Measurements from ENCODE around the gene UTP20.

Gene UTP20

GRCh38 chr12:101280006-101280505, at the start of gene UTP20:
Gene UTP20 (plus strand): TSS chr12:101280105. CDS start chr12:101280283, 178 bp downstream.
- DNase-seq, result peak; percentile 93

DNA sequence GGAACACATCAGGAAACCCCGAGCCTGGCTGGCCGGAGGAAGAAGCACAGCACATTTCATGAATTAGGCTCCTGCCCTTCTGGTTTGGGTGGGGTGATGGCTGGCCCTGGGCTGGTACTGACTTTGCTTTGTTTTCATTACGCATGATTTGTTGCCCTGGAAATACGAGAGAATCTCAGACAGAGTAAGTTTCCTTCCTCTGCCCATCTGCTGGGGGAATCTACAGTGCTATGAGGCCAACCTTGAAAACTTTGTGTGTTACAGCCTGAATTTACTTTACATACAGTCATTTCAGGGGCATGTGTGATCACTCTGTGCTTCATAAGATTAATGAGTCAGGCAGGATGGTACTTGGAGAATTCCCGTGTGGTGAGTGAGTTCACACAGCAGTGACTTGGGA, 49.4 kb upstream of the UTP20 start:
- DNase-seq, result no peak

- no peak for DNase-seq
Observed at GRCh38 chr12:101231636-101232035, 48.3 kb upstream of the UTP20 start.

DNA sequence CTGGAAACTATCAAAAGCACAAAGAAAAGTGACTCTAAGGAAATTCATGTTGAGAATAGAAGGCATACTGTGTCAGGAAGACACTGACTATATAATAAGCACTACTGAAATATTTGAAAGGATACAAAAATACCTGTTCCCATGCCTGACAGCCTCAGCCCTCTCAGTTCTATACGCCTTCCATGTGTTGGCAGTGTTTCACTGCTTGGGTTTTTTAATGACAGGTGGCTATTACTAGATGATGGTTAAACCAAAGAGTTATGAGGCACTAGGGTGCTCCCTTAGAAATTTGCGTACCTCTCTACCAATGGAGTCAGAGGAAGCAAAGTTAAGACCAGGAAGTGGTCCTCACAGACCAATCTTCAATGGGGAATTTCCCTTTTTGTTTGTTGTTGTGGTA, 44.2 kb upstream of the UTP20 start:
- no peak for DNase-seq

DNA sequence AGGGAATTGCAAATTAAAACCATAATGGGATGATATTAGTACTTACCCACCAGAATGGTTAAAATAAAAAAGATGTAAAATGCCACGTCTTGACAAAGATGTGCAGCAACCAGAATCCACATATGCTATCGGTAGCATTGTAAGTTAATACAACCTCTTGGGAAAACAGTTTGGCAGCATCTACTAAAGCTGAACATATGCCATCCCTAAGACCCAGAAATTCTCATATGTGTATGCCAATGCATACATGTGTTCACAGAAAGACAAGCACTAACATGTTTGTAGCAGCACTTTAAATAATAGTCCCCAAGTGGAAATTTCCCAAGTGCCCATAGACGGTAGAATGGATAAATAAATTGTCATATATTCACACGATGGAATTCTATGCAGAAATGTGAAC, 41.6 kb upstream of the UTP20 start:
- DNase-seq, result no peak

DNA sequence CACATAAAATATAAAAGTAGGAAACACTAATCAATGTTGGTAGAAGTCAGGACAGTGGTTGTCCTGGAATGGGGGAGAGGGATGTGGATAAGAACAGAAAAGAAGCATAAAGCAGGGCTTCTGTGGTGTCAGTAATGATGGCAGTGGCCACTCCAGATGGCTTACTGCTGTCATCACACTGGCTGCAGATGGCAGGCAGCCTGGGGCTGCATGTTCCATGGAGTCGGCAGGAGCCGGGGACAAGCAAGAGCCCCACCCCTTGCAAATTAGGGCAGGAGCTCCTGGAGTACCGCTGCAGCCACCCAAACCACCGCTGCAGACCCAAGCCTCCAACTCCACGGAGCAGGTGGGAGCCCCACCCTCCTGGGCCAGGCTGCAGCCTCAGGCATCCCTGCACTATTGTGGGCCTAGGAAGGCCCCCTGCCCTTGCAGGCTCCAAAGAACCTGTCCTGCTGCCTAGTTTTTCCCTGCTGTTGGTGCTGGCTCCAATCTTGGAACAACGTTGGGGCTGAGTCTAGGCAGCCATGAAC, 41.0 kb upstream of the UTP20 start:
- no peak for DNase-seq

DNA sequence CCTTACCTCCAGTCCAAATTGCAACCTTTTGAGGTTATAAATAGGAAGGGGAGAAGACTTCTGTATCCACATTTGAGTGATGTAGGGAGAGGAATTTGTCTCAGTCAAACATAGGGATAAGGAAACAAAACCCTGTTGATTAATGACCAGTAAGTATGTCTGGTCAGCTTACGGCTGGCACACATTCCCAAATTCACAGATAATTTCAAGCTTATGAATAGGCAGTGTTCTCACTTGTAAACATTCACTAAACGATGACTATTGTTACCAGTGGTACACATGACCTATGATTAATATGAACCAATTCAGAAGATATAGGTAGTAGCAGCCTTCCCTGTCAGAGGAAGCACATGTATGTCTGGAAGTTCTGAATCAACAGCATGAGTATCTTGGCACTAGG, 36.8 kb upstream of the UTP20 start:
- no peak for DNase-seq

GRCh38 chr12:101243616-101244015, 36.3 kb upstream of the UTP20 start:
- no peak for DNase-seq

DNA sequence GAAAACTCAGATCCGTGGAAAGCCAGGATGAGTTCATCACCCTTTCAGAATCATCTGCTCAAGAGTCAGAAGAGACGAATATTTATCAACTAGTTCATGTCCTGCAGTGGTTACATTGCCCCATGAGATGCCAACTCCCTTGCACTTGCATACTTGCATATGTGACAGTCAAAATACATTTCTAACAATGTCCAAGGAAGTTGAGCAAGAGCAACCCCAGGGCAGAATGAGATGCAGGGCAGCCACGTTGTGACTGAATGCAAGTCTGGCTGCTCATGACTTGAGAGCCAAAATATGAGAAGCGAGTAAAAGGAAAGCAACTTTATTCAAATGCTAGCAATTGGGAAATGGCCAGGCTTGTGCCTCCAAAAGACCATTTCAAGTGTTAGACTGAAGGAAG, 23.6 kb upstream of the UTP20 start:
- DNase-seq, result no peak

- DNase-seq, result no peak
Observed at GRCh38 chr12:101257357-101257756, 22.5 kb upstream of the UTP20 start.

DNA sequence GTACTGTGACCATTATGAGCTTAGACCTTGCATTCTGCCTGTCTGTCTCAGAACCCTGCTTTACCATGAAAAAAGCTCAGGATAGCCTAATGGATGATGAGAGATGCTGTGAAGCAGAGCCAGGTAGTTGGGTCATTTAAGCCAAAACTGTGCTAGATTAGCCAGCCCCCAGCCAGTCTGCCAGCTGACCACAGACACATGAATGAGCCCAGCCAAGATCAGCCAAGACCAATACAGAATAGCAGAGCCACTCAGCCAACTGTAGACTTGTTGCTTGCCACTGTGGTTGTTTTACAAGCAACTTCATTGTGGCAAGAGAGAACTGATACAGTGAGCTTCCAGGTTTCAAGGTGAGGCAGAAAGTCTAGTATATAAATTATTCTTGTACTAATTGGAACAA, 12.8 kb upstream of the UTP20 start:
- no peak for DNase-seq

DNA sequence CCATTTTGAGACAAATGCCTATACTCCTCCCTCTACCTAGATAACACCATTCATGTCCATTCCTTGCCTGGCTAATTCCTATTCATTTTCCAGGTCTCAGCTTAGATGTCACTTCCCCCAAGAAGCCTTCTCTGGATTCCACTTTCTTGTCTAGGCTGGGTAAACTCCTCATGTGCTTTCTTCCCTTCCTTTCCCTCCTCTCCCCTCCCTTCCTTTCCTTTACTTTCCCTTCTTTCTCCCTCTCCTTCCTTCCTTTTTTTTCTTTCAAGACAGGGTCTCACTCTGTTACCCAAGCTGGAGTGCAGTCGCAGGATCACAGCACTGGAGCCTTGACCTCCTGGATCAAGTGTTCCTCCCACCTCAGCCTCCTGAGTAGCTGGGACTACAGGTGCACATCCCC, 3.5 kb upstream of the UTP20 start:
- DNase-seq, result no peak

DNA sequence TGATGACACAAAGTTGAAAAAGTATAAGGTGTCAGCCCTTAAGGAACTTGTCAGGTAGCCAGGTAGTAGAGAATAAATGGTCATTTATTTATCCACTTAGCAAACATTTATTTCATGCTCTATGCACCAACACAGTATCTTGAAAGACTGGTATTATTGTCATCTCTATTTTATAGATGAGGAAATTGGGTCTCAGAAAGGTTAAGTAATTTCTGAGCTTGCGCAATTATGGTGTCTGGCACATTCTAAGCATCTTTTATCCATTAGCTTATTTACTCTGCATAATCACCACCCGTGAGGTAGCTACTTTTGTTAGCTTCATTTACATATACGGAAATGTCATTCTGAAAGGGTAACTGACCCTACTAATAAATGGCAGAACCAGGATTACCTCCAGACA, 2.5 kb upstream of the UTP20 start:
- no peak for DNase-seq

- DNase-seq, result no peak
Observed at GRCh38 chr12:101287357-101287756, 7.5 kb downstream of the UTP20 start.

GRCh38 chr12:101297661-101298060, 17.8 kb downstream of the UTP20 start:
- no peak for DNase-seq

DNA sequence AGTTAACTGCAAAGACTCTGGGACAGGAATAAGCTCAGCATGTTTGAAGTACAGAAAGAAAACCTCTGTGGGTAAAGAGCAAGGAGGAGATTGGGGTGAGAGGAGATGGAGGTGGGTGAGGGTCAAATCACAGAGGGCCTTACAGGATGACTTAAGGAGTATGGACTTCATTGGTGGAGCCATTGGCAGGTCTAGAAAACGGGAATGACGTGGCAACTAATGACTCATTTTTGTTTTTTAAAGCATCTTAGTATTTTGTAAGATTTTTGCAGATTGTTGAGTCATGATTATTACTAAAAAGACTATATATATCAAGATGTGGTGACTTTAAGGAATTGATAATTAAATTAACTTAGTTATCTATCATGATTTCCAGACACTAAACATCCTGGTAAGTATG, 18.5 kb downstream of the UTP20 start:
- no peak for DNase-seq

GRCh38 chr12:101299346-101299745, 19.4 kb downstream of the UTP20 start:
- DNase-seq, result no peak

DNA sequence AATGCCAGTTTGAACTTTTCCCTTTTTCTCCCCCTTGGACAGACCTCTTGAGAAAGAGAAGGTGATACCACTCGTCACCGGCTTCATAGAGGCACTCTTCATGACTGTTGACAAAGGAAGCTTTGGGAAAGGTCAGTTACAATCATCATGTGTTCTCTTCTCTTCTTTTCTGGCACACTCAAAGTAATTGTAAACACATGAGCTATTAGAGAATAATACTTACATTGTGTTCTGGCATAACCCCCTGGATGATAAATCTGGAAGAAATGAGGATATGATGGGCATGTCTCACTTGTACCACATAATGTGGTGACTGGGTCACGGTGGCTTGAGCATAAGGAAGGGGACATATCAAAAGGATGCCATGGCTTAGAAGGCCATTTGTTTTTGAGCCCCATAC, 20.0 kb downstream of the UTP20 start:
- no peak for DNase-seq

- DNase-seq, result no peak
Observed at GRCh38 chr12:101302741-101303140, 22.8 kb downstream of the UTP20 start.

DNA sequence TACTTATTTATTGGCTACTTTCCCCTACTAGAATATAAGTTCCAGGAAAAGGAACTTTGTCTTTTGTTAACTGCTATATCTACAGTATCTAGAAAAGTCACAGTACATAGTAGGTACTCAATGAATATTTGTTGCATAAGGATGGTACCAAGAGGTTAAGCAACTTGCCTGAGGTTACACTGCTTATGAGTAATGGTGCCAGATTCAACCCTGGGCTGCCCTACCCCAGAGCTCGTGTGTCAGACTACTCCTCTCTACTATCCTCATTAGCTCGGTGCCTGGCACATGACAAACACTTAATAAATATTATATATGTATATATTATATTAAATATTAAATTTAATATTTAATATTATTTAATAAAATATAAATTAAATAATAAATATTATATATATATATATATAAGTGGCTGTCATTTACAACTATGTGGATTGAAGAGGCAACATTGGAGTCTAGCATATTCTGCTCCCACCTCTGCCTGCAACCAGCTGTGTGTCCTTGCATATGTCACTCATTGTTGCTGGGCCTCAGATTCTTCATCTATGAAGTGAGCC, 25.4 kb downstream of the UTP20 start:
- no peak for DNase-seq

- DNase-seq, result no peak
Observed at GRCh38 chr12:101305794-101306193, 25.9 kb downstream of the UTP20 start.

GRCh38 chr12:101322480-101322879, 42.6 kb downstream of the UTP20 start:
- DNase-seq, result no peak

DNA sequence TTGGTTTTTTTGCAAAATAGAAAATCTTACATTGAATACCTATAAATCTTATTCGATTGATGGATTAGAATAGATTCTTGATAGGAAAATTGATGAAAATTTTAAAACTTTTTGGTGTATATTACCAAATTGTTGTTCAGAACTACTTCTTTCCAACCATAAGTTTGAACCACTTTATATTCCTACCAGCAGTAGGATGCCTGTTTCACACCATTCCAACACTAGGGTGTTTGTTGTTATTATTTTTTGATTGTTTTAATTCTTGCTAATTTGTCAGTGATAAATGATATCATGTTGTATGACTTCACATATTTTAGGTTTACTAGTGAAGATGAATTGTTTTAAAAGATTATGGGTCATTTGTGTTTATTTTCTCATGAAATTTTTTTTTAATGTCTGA, 43.4 kb downstream of the UTP20 start:
- no peak for DNase-seq

DNA sequence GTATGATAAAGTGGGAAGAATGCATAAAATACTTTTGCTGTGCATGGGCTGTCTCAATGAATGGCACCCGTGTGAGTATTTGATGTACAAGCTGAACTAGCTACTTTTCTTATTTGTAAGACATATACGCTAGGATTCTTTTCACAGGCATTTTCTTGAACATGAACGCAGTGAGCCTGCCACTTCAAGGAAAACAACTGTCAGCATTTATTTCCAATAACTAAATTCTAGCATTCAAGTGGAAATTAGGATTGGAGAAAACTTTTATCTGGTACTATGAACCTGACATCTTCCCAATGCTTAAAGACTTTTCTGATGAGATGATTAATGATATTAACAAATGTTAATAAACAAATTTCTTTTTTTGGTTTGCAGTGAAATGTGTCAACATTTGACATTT, 45.7 kb downstream of the UTP20 start:
- DNase-seq, result no peak

- no peak for DNase-seq
Observed at GRCh38 chr12:101327051-101327450, 47.1 kb downstream of the UTP20 start.

Measured in CD4-positive, alpha-beta T cell treated with Interleukin-21 for 1 hour (primary cell).